Measurements from ENCODE around the gene NR6A1. TPM values are rescaled to one million over a fixed set of nuclear protein-coding genes. Genes with fewer than 3 reads are reported as not detected.
A peak's percentile ranks its signal among the peaks of the same experiment; 100 is the strongest.

NR6A1 gene
- total and polyA plus RNA-seq, 2 of the 8 experiments (the other 6 are each of a cell fraction or from before 2014, with no cell fraction given): 93.2 to 237 TPM

GRCh38 chr9:124478354-124478753 lies 292.8 kb downstream of the NR6A1 start:
- 39% methylated on average over 11 of the region's 12 CpGs; no CpG with 5 or more reads in 1 of the 2 experiments for WGBS, 2 experiments (ENCODE audit: extremely low coverage in 1 of 2, insufficient coverage in 1 of 2, insufficient read length in 1 of 2, insufficient replicate concordance in 2 of 2, low coverage in 1 of 2, low lambda C conversion rate in 2 of 2, missing lambda C conversion rate in 1 of 2)
- Histone ChIP-seq H4K5ac (ENCODE audit: insufficient read length, low read depth, low read length) (no peak overlapping the region), H3K9ac (replicated peaks in 1 of 4; ENCODE audit: extremely low read depth in 1 of 4, low read depth in 3 of 4, low read length in 3 of 4) (no peak overlapping the region), H2BK15ac (ENCODE audit: low read length) (peak overlapping the region; percentile 46; the same call in 1 of the 2 replicates), H2BK120ac (replicated peaks; ENCODE audit: low read depth, low read length) (no peak overlapping the region), H2AFZ (ENCODE audit: low read length) (peak overlapping the region; percentile 55; the same call in 1 of the 2 replicates), H3K4me1 (replicated peaks in 1 of 4; ENCODE audit: control insufficient read depth in 3 of 4, insufficient read depth in 4 of 4, low read length in 3 of 4) (peaks cover 4 to 44% (median 32%) of the 10 kb centered on the region in 4 experiments), H3K18ac (ENCODE audit: extremely low read depth, low read length) (peak overlapping the region; percentile 87; the same call in 1 of the 2 replicates), H2BK12ac (ENCODE audit: low read depth, low read length) (0 out of 2 replicates have a peak overlapping the region, but pooled peaks have one; percentile 90), H3K36me3 (ENCODE audit: control insufficient read depth in 2 of 4, insufficient read depth in 4 of 4, low read length in 3 of 4) (no peaks in the 10 kb centered on the region), H3K4me3 (ENCODE audit: extremely low read depth in 1 of 4, insufficient read depth in 2 of 4, low read depth in 3 of 4, low read length in 4 of 4) (peak overlapping the region in 3 of 4 experiments; percentile 27 to 58 (median 40); a peak in 4 of 8 replicates), H3K23me2 (ENCODE audit: low read depth, low read length) (peaks cover 10% of the 10 kb centered on the region; the same call in 1 of the 2 replicates), H4K91ac (replicated peaks; ENCODE audit: insufficient read length, low read length) (peak overlapping the region; percentile 77), H3K23ac (ENCODE audit: insufficient read length) (no peak overlapping the region), H3K27ac (ENCODE audit: low read depth, low read length) (no peak overlapping the region), H4K8ac (ENCODE audit: extremely low read depth, insufficient read depth, low read length) (no peak overlapping the region), H4K20me1 (replicated peaks in 1 of 2; ENCODE audit: control insufficient read depth in 1 of 2, insufficient read depth in 2 of 2, low read length in 2 of 2) (peaks cover 0 to 4% of the 10 kb centered on the region in 2 experiments), H3K4ac (replicated peaks; ENCODE audit: insufficient read length, low read depth, low read length) (no peak overlapping the region), H3K4me2 (ENCODE audit: insufficient read depth in 1 of 2, low read depth in 2 of 2, low read length in 2 of 2) (peak overlapping the region; percentile 56 to 90), H3K79me1 (ENCODE audit: low read depth, low read length) (no peaks in the 10 kb centered on the region), H2BK5ac (ENCODE audit: low read depth, low read length) (peak overlapping the region; percentile 15; the same call in 1 of the 2 replicates), H2BK20ac (ENCODE audit: low read length) (no peak overlapping the region), H3K9me3 (ENCODE audit: insufficient read depth in 2 of 2, low read depth in 1 of 2, low read length in 1 of 2) (no peaks in the 10 kb centered on the region), H3K14ac (ENCODE audit: insufficient read length) (no peak overlapping the region), H3K27me3 (replicated peaks in 1 of 4; ENCODE audit: control insufficient read depth in 3 of 4, extremely low read depth in 1 of 4, insufficient read depth in 3 of 4, low read length in 3 of 4) (peaks cover 8 to 40% (median 38%) of the 10 kb centered on the region in 4 experiments), H3K79me2 (ENCODE audit: control insufficient read depth in 1 of 2, insufficient read depth in 2 of 2, low read length in 2 of 2) (no peaks in the 10 kb centered on the region), H3K56ac (replicated peaks; ENCODE audit: insufficient read length, low read depth, low read length) (no peak overlapping the region), H2AK5ac (ENCODE audit: low read depth, low read length) (0 out of 2 replicates have a peak overlapping the region, but pooled peaks have one; percentile 46)
- ChIA-PET CTCF (ENCODE audit: partially characterized antibody) (interaction anchor here (0.8 to 7.0 kb wide), 7 partner anchors 9 to 59 kb away, joined by 3 to 43 read pairs (median 3); no protein-coding TSS in a partner anchor), POLR2A (ENCODE audit: partially characterized antibody) (interaction anchor here (1.0 to 1.5 kb wide), 4 partner anchors 8 to 27 kb away, joined by 3 to 6 read pairs (median 3); no protein-coding TSS in a partner anchor)
- FAIRE-seq (no peak), DNase-seq (ENCODE audit: low read depth in 1 of 2, low spot score in 2 of 2) (no peak)
- TF ChIP-seq KDM1A (IDR thresholded peaks at IDR 0.05; ENCODE audit: borderline replicate concordance, low read length): 0 out of 2 replicates have a peak, but pooled peaks have one; percentile 21
- no peak for TF ChIP-seq SRF (IDR thresholded peaks at IDR 0.05; ENCODE audit: low read depth, low read length)
- no peak for TF ChIP-seq HDAC2 (IDR thresholded peaks at IDR 0.05; ENCODE audit: borderline replicate concordance in 1 of 2, low read depth in 2 of 2, low read length in 2 of 2)
- TF ChIP-seq PHF8 (conservative IDR thresholded peaks at IDR 0.05; ENCODE audit: low read depth, low read length): no peak
- no peak for TF ChIP-seq NANOG (IDR thresholded peaks at IDR 0.05; ENCODE audit: insufficient read depth, low read depth, low read length, poor library complexity, severe bottlenecking)

All from H1 (cell line).